Measurements from ENCODE around the gene OR8H3. TPM values are rescaled to one million over a fixed set of nuclear protein-coding genes. Genes with fewer than 3 reads are reported as not detected.

OR8H3 gene
- total RNA-seq, 1 donor, result not detected

GRCh38 chr11:56152333-56152732 is 30.2 kb downstream of the OR8H3 start:
- H3K4me3 ChIP-seq (ENCODE audit: low read depth, low read length), result no peak overlapping the region
- DNase-seq (ENCODE audit: low read depth), result no peak
- TF ChIP-seq CTCF (IDR thresholded peaks at IDR 0.05; ENCODE audit: insufficient read depth, low read length), result no peak

- no peak within 1 kb of the TSS for H3K4me3 ChIP-seq (ENCODE audit: low read depth, low read length)
- no peak for TF ChIP-seq CTCF (IDR thresholded peaks at IDR 0.05; ENCODE audit: insufficient read depth, low read length)
- no peak for DNase-seq (ENCODE audit: low read depth)
Observed at GRCh38 chr11:56160217-56160616, 38.0 kb downstream of the OR8H3 start, which contains the start of gene OR8K5. OR8K5 (minus strand) TSS chr11:56160317; CDS start chr11:56160317, 0 bp downstream.

GRCh38 chr11:56163804-56164203 is 41.6 kb downstream of the OR8H3 start:
- no peak for DNase-seq (ENCODE audit: low read depth)
- TF ChIP-seq CTCF (IDR thresholded peaks at IDR 0.05; ENCODE audit: insufficient read depth, low read length), result no peak
- no peak overlapping the region for H3K4me3 ChIP-seq (ENCODE audit: low read depth, low read length)

- no peak for DNase-seq (ENCODE audit: low read depth)
- no peak for TF ChIP-seq CTCF (IDR thresholded peaks at IDR 0.05; ENCODE audit: insufficient read depth, low read length)
- H3K4me3 ChIP-seq (ENCODE audit: low read depth, low read length), result no peak overlapping the region
Observed at GRCh38 chr11:56172256-56172830, 50.2 kb downstream of the OR8H3 start.

Small RNAs within 50 kb of the gene (small RNA-seq; reads per million reads assigned to genes)
- gene OR8I4P, result not detected

Other genes with a start within 250 kb of the OR8H3 start
- not detected in 2 replicates for gene TRIM51, start 239.1 kb upstream of the OR8H3 start, total RNA-seq (ENCODE audit: low replicate concordance)
- gene OR5W2, start 207.8 kb upstream of the OR8H3 start, total RNA-seq (ENCODE audit: low replicate concordance), result not detected in 2 replicates
- not detected in 2 replicates for gene OR5I1, start 186.0 kb upstream of the OR8H3 start, total RNA-seq (ENCODE audit: low replicate concordance)
- not detected in 2 replicates for gene OR10AG1, start 152.4 kb upstream of the OR8H3 start, total RNA-seq (ENCODE audit: low replicate concordance)
- gene OR5F1, start 127.7 kb upstream of the OR8H3 start, total RNA-seq (ENCODE audit: low replicate concordance), result not detected in 2 replicates
- not detected in 2 replicates for gene OR5AS1, start 94.7 kb upstream of the OR8H3 start, total RNA-seq (ENCODE audit: low replicate concordance)
- not detected in 2 replicates for gene OR8I2, start 29.1 kb upstream of the OR8H3 start, total RNA-seq (ENCODE audit: low replicate concordance)
- not detected in 2 replicates for gene OR8H2, start 18.7 kb upstream of the OR8H3 start, total RNA-seq (ENCODE audit: low replicate concordance)
- not detected in 2 replicates for gene OR8J3, start 17.8 kb downstream of the OR8H3 start, total RNA-seq (ENCODE audit: low replicate concordance)
- not detected in 2 replicates for gene OR8K5, start 37.9 kb downstream of the OR8H3 start, total RNA-seq (ENCODE audit: low replicate concordance)
- not detected in 2 replicates for gene OR5J2, start 54.2 kb downstream of the OR8H3 start, total RNA-seq (ENCODE audit: low replicate concordance)
- gene OR5T2, start 111.9 kb downstream of the OR8H3 start, total RNA-seq (ENCODE audit: low replicate concordance), result not detected in 2 replicates
- not detected in 2 replicates for gene OR5T3, start 129.9 kb downstream of the OR8H3 start, total RNA-seq (ENCODE audit: low replicate concordance)
- not detected in 2 replicates for gene OR5T1, start 151.8 kb downstream of the OR8H3 start, total RNA-seq (ENCODE audit: low replicate concordance)
- not detected in 2 replicates for gene OR8H1, start 169.9 kb downstream of the OR8H3 start, total RNA-seq (ENCODE audit: low replicate concordance)
- not detected in 2 replicates for gene OR8K3, start 192.8 kb downstream of the OR8H3 start, total RNA-seq (ENCODE audit: low replicate concordance)
- not detected in 2 replicates for gene OR8K1, start 223.7 kb downstream of the OR8H3 start, total RNA-seq (ENCODE audit: low replicate concordance)
- gene OR8J1, start 231.9 kb downstream of the OR8H3 start, total RNA-seq (ENCODE audit: low replicate concordance), result not detected in 2 replicates

Measured in fibroblast of the aortic adventitia (primary cell).